ENCODE data around the gene SRR. TPM values are rescaled to one million over a fixed set of nuclear protein-coding genes. Genes with fewer than 3 reads are reported as not detected.

The SRR gene
- total RNA-seq, 1 experiment from 2014 or later: 6.3 TPM

- Histone ChIP-seq H3K4me1 (no peaks in the 10 kb centered on the region), H3K9me3 (replicated peaks) (no peaks in the 10 kb centered on the region), H3K4me3 (no peak overlapping the region), H3K36me3 (no peaks in the 10 kb centered on the region), H3K27ac (no peak overlapping the region), H3K27me3 (no peaks in the 10 kb centered on the region)
- no peak for DNase-seq
These were observed 64.6 kb downstream of the SRR start for GRCh38 chr17:2368359-2368758.

- Histone ChIP-seq H3K9me3 (replicated peaks) (no peaks in the 10 kb centered on the region), H3K27me3 (no peaks in the 10 kb centered on the region), H3K27ac (no peak overlapping the region), H3K4me3 (no peak overlapping the region), H3K4me1 (no peaks in the 10 kb centered on the region), H3K36me3 (no peaks in the 10 kb centered on the region)
- DNase-seq: no peak
These were observed 65.3 kb downstream of the SRR start for GRCh38 chr17:2369039-2369438.

GRCh38 chr17:2369551-2370210 lies 65.9 kb downstream of the SRR start:
- Histone ChIP-seq H3K36me3 (no peaks in the 10 kb centered on the region), H3K4me3 (no peak overlapping the region), H3K27me3 (no peaks in the 10 kb centered on the region), H3K9me3 (replicated peaks) (no peaks in the 10 kb centered on the region), H3K4me1 (no peaks in the 10 kb centered on the region), H3K27ac (no peak overlapping the region)
- no peak for DNase-seq

GRCh38 chr17:2370211-2370589 lies 66.5 kb downstream of the SRR start:
- Histone ChIP-seq H3K4me3 (no peak overlapping the region), H3K27ac (no peak overlapping the region), H3K9me3 (replicated peaks) (no peaks in the 10 kb centered on the region), H3K4me1 (no peaks in the 10 kb centered on the region), H3K36me3 (no peaks in the 10 kb centered on the region), H3K27me3 (no peaks in the 10 kb centered on the region)
- no peak for DNase-seq

GRCh38 chr17:2371183-2372130 lies 67.7 kb downstream of the SRR start:
- no peak overlapping the region for H3K4me3 ChIP-seq
- no peaks in the 10 kb centered on the region for H3K27me3 ChIP-seq
- no peak for DNase-seq
- H3K36me3 ChIP-seq: no peaks in the 10 kb centered on the region
- H3K4me1 ChIP-seq: no peaks in the 10 kb centered on the region
- no peaks in the 10 kb centered on the region for H3K9me3 ChIP-seq (replicated peaks)
- H3K27ac ChIP-seq: no peak overlapping the region

- Histone ChIP-seq H3K27me3 (no peaks in the 10 kb centered on the region), H3K27ac (no peak overlapping the region), H3K36me3 (no peaks in the 10 kb centered on the region), H3K4me1 (no peaks in the 10 kb centered on the region), H3K4me3 (no peak overlapping the region), H3K9me3 (replicated peaks) (no peaks in the 10 kb centered on the region)
- no peak for DNase-seq
These were observed 68.4 kb downstream of the SRR start for GRCh38 chr17:2372180-2372579.

GRCh38 chr17:2372681-2373080 lies 68.9 kb downstream of the SRR start:
- Histone ChIP-seq H3K4me1 (no peaks in the 10 kb centered on the region), H3K9me3 (replicated peaks) (no peaks in the 10 kb centered on the region), H3K4me3 (no peak overlapping the region), H3K27me3 (no peaks in the 10 kb centered on the region), H3K27ac (no peak overlapping the region), H3K36me3 (no peaks in the 10 kb centered on the region)
- DNase-seq: no peak

GRCh38 chr17:2373179-2373578 lies 69.4 kb downstream of the SRR start:
- no peaks in the 10 kb centered on the region for H3K4me1 ChIP-seq
- H3K9me3 ChIP-seq (replicated peaks): no peaks in the 10 kb centered on the region
- no peaks in the 10 kb centered on the region for H3K27me3 ChIP-seq
- H3K36me3 ChIP-seq: no peaks in the 10 kb centered on the region
- no peak overlapping the region for H3K4me3 ChIP-seq
- DNase-seq: no peak
- H3K27ac ChIP-seq: no peak overlapping the region

Other genes starting within 250 kb of the SRR start
- gene HIC1, start 248.8 kb upstream of the SRR start, total RNA-seq (2014; rRNA removed; shearing (Covaris generic)): 0.13 and 0.18 TPM in 2 replicates
- 10.5 and 13.0 TPM in 2 replicates for gene SMG6, start 165 bp upstream of the SRR start, total RNA-seq (2014; rRNA removed; shearing (Covaris generic))
- 31.9 and 33.6 TPM in 2 replicates for gene TSR1, start 32.5 kb downstream of the SRR start, total RNA-seq (2014; rRNA removed; shearing (Covaris generic))
- gene SGSM2, start 33.6 kb downstream of the SRR start, total RNA-seq (2014; rRNA removed; shearing (Covaris generic)): 10.6 and 12.0 TPM in 2 replicates
- 8.7 and 10.1 TPM in 2 replicates for gene MNT, start 97.1 kb downstream of the SRR start, total RNA-seq (2014; rRNA removed; shearing (Covaris generic))
- gene METTL16, start 207.9 kb downstream of the SRR start, total RNA-seq (2014; rRNA removed; shearing (Covaris generic)): 29.9 and 33.6 TPM in 2 replicates

All from SJCRH30 (cell line).